Left ventricle myocardium inferior (tissue), 1 donor: ENCODE data around the gene EHBP1. TPM values are rescaled to one million over a fixed set of nuclear protein-coding genes. Genes with fewer than 3 reads are reported as not detected.

Source experiments
- DNase-seq: peaks from one replicate; pipeline ENCODE4 v3.0.0-alpha.2; 2020
- H3K27ac ChIP-seq: fragments of 200-600 bp; replicated peaks from 2 replicates; pipeline ENCODE4 v1.8.0; 2021
- H3K27me3 ChIP-seq: fragments of 200-600 bp; 2 replicates; pipeline ENCODE4 v1.8.0; 2021; ENCODE audit warnings: low read depth
- H3K36me3 ChIP-seq: fragments of 200-600 bp; 2 replicates; pipeline ENCODE4 v1.8.0; 2021
- H3K4me1 ChIP-seq: fragments of 200-600 bp; 2 replicates; pipeline ENCODE4 v1.8.0; 2021
- H3K4me3 ChIP-seq: fragments of 200-600 bp; 2 replicates; pipeline ENCODE4 v1.8.0; 2021; ENCODE audit warnings: mild to moderate bottlenecking, moderate library complexity
- H3K9me3 ChIP-seq: fragments of 200-600 bp; replicated peaks from 2 replicates; pipeline ENCODE4 v1.8.0; 2021
- CTCF ChIP-seq: fragments of 200-600 bp; IDR thresholded peaks from 2 replicates; pipeline ENCODE4 v1.8.0; 2021; ENCODE audit warnings: antibody characterized with exemption, mild to moderate bottlenecking, borderline replicate concordance
- intact Hi-C: fragments of 100-400 bp; cut with micrococcal nuclease; formaldehyde crosslinking; loops from one replicate; pipeline ENCODE4 v1.11.0; 2022
- total RNA-seq: library from RNA; stranded (reverse); fragmentation: NEBNext Ultra II Directional; extraction: Animal tissue kit (Norgen Biotek cat#: 25700); gene quantifications from one replicate; pipeline ENCODE4 v1.2.1, GENCODE V29; 2021
- donor health status: DM: no; HTN: yes; CAD: no; lungs with severe emphysema.

EHBP1 gene
- total RNA-seq, 1 donor from 2014 or later, result 20.4 TPM

- TF ChIP-seq CTCF, result no peak
- Histone ChIP-seq H3K4me1 (no peaks in the 10 kb centered on the region), H3K4me3 (no peak overlapping the region), H3K36me3 (no peaks in the 10 kb centered on the region), H3K27me3 (no peaks in the 10 kb centered on the region), H3K9me3 (no peaks in the 10 kb centered on the region), H3K27ac (no peak overlapping the region)
- intact Hi-C loops, result loop anchor here (10.0 kb wide), 1 partner anchor 700 kb away; no protein-coding TSS in a partner anchor
- DNase-seq, result no peak
These were observed 78.8 kb downstream of the EHBP1 start for GRCh38 chr2:62784341-62784740.

- intact Hi-C loops, result loop anchor here (10.0 kb wide), 1 partner anchor 700 kb away; no protein-coding TSS in a partner anchor
- H3K36me3 ChIP-seq, result no peaks in the 10 kb centered on the region
- no peaks in the 10 kb centered on the region for H3K9me3 ChIP-seq
- no peaks in the 10 kb centered on the region for H3K27me3 ChIP-seq
- no peak overlapping the region for H3K27ac ChIP-seq
- no peak for DNase-seq
- H3K4me1 ChIP-seq, result peaks cover 8% of the 10 kb centered on the region
- TF ChIP-seq CTCF, result no peak
- H3K4me3 ChIP-seq, result no peak overlapping the region
These were observed 79.7 kb downstream of the EHBP1 start for GRCh38 chr2:62785216-62785615.

- Histone ChIP-seq H3K27ac (no peak overlapping the region), H3K4me1 (peaks cover 14% of the 10 kb centered on the region)
- intact Hi-C loops, result loop anchor here (10.0 kb wide), 1 partner anchor 699 kb away; no protein-coding TSS in a partner anchor
These were observed 80.5 kb downstream of the EHBP1 start for GRCh38 chr2:62785810-62786597.

GRCh38 chr2:62787386-62787785 is 81.9 kb downstream of the EHBP1 start:
- Histone ChIP-seq H3K4me3 (no peak overlapping the region), H3K36me3 (no peaks in the 10 kb centered on the region), H3K27ac (no peak overlapping the region), H3K4me1 (peaks cover 14% of the 10 kb centered on the region), H3K9me3 (no peaks in the 10 kb centered on the region), H3K27me3 (no peaks in the 10 kb centered on the region)
- TF ChIP-seq CTCF, result peak; percentile 61
- intact Hi-C loops, result loop anchor here (10.0 kb wide), 1 partner anchor 697 kb away; no protein-coding TSS in a partner anchor
- DNase-seq, result no peak

More at GRCh38 chr2:62785810-62786597, 80.5 kb downstream of the EHBP1 start:
- H3K4me3 ChIP-seq, result no peak overlapping the region
- H3K27me3 ChIP-seq, result no peaks in the 10 kb centered on the region
- H3K9me3 ChIP-seq, result no peaks in the 10 kb centered on the region
- DNase-seq, result no peak
- TF ChIP-seq CTCF, result no peak
- no peaks in the 10 kb centered on the region for H3K36me3 ChIP-seq

GRCh38 chr2:62789518-62789917 is 84.0 kb downstream of the EHBP1 start:
- no peak for TF ChIP-seq CTCF
- DNase-seq, result no peak
- H3K27me3 ChIP-seq, result no peaks in the 10 kb centered on the region
- intact Hi-C loops, result loop anchor here (10.0 kb wide), 1 partner anchor 695 kb away; no protein-coding TSS in a partner anchor
- H3K4me1 ChIP-seq, result peaks cover 14% of the 10 kb centered on the region
- H3K36me3 ChIP-seq, result no peaks in the 10 kb centered on the region
- no peak overlapping the region for H3K27ac ChIP-seq
- H3K9me3 ChIP-seq, result no peaks in the 10 kb centered on the region
- no peak overlapping the region for H3K4me3 ChIP-seq
